ENCODE results near the gene TANGO2.

GRCh38 chr22:20038574-20038973 lies 17.7 kb downstream of the TANGO2 start:
- TF ChIP-seq, protein P1, sequence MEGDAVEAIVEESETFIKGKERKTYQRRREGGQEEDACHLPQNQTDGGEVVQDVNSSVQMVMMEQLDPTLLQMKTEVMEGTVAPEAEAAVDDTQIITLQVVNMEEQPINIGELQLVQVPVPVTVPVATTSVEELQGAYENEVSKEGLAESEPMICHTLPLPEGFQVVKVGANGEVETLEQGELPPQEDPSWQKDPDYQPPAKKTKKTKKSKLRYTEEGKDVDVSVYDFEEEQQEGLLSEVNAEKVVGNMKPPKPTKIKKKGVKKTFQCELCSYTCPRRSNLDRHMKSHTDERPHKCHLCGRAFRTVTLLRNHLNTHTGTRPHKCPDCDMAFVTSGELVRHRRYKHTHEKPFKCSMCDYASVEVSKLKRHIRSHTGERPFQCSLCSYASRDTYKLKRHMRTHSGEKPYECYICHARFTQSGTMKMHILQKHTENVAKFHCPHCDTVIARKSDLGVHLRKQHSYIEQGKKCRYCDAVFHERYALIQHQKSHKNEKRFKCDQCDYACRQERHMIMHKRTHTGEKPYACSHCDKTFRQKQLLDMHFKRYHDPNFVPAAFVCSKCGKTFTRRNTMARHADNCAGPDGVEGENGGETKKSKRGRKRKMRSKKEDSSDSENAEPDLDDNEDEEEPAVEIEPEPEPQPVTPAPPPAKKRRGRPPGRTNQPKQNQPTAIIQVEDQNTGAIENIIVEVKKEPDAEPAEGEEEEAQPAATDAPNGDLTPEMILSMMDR (IDR thresholded peaks at IDR 0.05), result no peak
- no peak for TF ChIP-seq EZH2 (IDR thresholded peaks at IDR 0.05)
